ENCODE results near the gene CEP85L. TPM values are rescaled to one million over a fixed set of nuclear protein-coding genes. Genes with fewer than 3 reads are reported as not detected.

Gene CEP85L
- total RNA-seq, 1 donor from 2014 or later, result 21.8 TPM

DNA sequence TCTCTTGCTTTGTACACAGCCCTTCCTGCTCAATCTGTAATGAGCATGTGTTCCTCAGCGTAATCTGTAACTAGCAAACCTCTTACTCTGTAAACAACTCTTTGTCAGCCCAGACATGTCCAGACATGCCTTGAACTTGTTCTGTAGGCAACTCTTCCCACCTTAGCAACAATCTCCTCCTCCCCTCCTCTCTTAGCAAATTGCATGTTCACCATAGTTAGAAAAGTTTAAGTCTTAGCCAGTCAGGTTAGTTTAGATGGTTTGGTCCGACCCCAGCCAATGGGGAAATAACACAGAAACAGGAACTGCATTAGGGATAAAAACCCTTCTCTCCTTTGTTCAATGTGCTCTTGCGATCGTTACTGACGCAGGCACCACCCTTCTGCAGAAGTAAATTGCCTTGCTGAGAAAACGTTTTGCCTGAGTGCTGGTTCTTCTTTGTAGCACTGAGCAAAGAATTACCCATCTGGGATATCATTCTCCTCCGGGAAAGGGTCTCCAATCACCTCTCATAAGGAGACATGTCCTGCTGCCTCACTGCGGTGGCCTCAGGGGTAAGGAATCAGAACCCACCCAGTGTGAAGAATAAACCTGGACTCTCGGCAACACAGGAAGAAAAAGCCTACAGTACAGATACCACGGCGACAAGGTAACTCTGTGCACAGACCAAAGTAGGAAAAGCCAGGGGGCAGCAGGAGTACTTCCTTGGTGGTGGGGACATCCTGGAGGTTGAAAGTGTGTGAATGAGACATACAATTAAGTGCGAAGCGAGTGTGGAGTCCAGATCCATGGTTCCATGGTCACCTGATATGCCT is 77.1 kb downstream of the CEP85L start:
- no peaks in the 10 kb centered on the region for H3K4me1 Mint-ChIP-seq
- no peaks in the 10 kb centered on the region for H3K27me3 Mint-ChIP-seq
- H3K4me3 Mint-ChIP-seq, result no peak overlapping the region
- H3K36me3 Mint-ChIP-seq (ENCODE audit: low read depth), result peaks cover 55% of the 10 kb centered on the region
- POLR2A ChIA-PET, result no interaction called here
- H3K9me3 Mint-ChIP-seq, result peaks cover 36% of the 10 kb centered on the region
- CTCF ChIA-PET, result interaction anchor here (1.7 kb wide), 1 partner anchor 10 kb away, joined by 5 read pairs; no protein-coding TSS in a partner anchor
- ATAC-seq (ENCODE audit: low read depth) (no peak), DNase-seq (no peak)
- H3K27ac Mint-ChIP-seq, result no peak overlapping the region
- intact Hi-C loops (cut with micrococcal nuclease), result no loop called here
- TF ChIP-seq, protein P1, sequence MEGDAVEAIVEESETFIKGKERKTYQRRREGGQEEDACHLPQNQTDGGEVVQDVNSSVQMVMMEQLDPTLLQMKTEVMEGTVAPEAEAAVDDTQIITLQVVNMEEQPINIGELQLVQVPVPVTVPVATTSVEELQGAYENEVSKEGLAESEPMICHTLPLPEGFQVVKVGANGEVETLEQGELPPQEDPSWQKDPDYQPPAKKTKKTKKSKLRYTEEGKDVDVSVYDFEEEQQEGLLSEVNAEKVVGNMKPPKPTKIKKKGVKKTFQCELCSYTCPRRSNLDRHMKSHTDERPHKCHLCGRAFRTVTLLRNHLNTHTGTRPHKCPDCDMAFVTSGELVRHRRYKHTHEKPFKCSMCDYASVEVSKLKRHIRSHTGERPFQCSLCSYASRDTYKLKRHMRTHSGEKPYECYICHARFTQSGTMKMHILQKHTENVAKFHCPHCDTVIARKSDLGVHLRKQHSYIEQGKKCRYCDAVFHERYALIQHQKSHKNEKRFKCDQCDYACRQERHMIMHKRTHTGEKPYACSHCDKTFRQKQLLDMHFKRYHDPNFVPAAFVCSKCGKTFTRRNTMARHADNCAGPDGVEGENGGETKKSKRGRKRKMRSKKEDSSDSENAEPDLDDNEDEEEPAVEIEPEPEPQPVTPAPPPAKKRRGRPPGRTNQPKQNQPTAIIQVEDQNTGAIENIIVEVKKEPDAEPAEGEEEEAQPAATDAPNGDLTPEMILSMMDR (IDR thresholded peaks at IDR 0.05), result no peak

GRCh38 chr6:118571121-118571520 is 80.3 kb downstream of the CEP85L start:
- intact Hi-C loops (cut with micrococcal nuclease), result no loop called here
- no peak for DNase-seq
- H3K4me3 Mint-ChIP-seq, result no peak overlapping the region
- no peak for ATAC-seq (ENCODE audit: low read depth)
- TF ChIP-seq, protein P1 (IDR thresholded peaks at IDR 0.05), result no peak
- H3K4me1 Mint-ChIP-seq, result no peaks in the 10 kb centered on the region
- peaks cover 19% of the 10 kb centered on the region for H3K9me3 Mint-ChIP-seq
- peaks cover 28% of the 10 kb centered on the region for H3K36me3 Mint-ChIP-seq (ENCODE audit: low read depth)
- ChIA-PET CTCF (interaction anchor here (0.9 kb wide), 1 partner anchor 229 kb away, joined by 3 read pairs; no protein-coding TSS in a partner anchor), POLR2A (no interaction called here)
- H3K27me3 Mint-ChIP-seq, result no peaks in the 10 kb centered on the region
- no peak overlapping the region for H3K27ac Mint-ChIP-seq

DNA sequence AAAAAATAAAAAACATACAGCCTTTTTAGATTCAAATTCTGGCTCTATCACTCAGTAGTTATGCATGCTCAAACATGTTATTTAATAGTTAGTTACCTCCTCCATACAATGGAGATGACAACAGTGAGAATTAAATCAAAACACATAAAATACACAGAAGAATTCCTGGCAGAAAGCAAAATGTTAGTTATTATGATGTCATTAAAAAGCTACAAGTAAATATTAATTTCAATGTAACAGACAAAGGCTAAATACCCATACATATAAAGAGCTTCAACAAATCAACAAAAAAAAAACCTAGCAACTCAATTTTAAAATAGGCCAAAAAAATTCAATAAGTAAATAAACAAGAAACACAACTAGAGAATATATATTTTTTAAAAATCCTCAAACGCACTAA is 81.9 kb downstream of the CEP85L start:
- peaks cover 16% of the 10 kb centered on the region for H3K36me3 Mint-ChIP-seq (ENCODE audit: low read depth)
- POLR2A ChIA-PET, result no interaction called here
- no peak for ATAC-seq (ENCODE audit: low read depth)
- TF ChIP-seq, protein P1 (IDR thresholded peaks at IDR 0.05), result no peak
- no peak overlapping the region for H3K27ac Mint-ChIP-seq
- CTCF ChIA-PET, result no interaction called here
- DNase-seq, result no peak
- peaks cover 8% of the 10 kb centered on the region for H3K4me1 Mint-ChIP-seq
- H3K4me3 Mint-ChIP-seq, result no peak overlapping the region
- no peaks in the 10 kb centered on the region for H3K27me3 Mint-ChIP-seq
- H3K9me3 Mint-ChIP-seq, result peaks cover 5% of the 10 kb centered on the region
- intact Hi-C loops (cut with micrococcal nuclease), result loop anchor here (10.0 kb wide), 1 partner anchor 365 kb away; the partner anchor contains the start of gene MCM9

GRCh38 chr6:118567974-118568373 is 83.4 kb downstream of the CEP85L start:
- Mint-ChIP-seq H3K4me3 (no peak overlapping the region), H3K9me3 (no peaks in the 10 kb centered on the region), H3K27ac (no peak overlapping the region), H3K36me3 (ENCODE audit: low read depth) (peaks cover 6% of the 10 kb centered on the region), H3K27me3 (no peaks in the 10 kb centered on the region), H3K4me1 (peaks cover 8% of the 10 kb centered on the region)
- DNase-seq, result no peak
- TF ChIP-seq, protein P1 (IDR thresholded peaks at IDR 0.05), result no peak
- POLR2A ChIA-PET, result no interaction called here
- intact Hi-C loops (cut with micrococcal nuclease), result loop anchor here (10.0 kb wide), 1 partner anchor 367 kb away; the partner anchor contains the start of gene MCM9
- ATAC-seq (ENCODE audit: low read depth), result no peak
- CTCF ChIA-PET, result interaction anchor here (0.6 to 1.2 kb wide), 4 partner anchors 211 to 1789 kb away, joined by 3 to 4 read pairs (median 4); no protein-coding TSS in a partner anchor

DNA sequence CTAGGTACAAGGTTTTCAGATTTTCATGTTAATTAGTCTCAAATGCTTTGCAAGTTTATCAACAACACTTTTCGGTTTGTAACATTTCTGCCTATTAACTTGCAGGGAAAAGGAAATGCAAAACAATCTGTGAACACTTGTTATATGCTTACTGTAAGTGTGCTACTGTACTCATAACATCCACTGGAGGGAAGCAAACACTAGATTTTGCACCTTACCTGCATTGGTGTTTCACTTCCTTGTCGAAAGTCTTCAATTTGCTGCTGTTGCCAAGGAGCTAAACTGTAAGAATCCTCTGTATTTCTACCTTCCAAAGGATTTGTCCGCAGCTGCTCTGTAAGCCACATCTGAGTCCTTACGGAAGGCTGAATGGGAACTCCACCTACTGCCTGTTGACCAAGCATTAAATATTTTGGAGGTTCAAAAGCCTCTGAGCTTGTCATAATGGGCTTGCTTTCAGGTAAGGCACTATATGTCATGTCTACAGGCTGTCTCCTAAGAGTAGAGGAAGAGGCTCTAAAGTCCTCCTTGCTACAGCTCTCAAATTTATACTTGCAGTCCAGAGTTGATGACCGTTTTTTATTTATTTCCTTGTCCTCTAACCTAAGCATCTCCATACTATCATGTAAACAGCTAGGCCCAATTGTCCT is 86.0 kb downstream of the CEP85L start:
- CTCF ChIA-PET, result interaction anchor here (0.6 to 4.9 kb wide), 49 partner anchors 9 to 544 kb away, joined by 3 to 85 read pairs (median 5); partner anchors contain the start of gene FAM184A
- H3K27ac Mint-ChIP-seq, result no peak overlapping the region
- peak; percentile 94 for ATAC-seq (ENCODE audit: low read depth)
- peaks cover 4% of the 10 kb centered on the region for H3K36me3 Mint-ChIP-seq (ENCODE audit: low read depth)
- peak; percentile 16 for DNase-seq
- peaks cover 8% of the 10 kb centered on the region for H3K4me1 Mint-ChIP-seq
- no peaks in the 10 kb centered on the region for H3K9me3 Mint-ChIP-seq
- TF ChIP-seq, protein P1 (IDR thresholded peaks at IDR 0.05), result no peak
- no peaks in the 10 kb centered on the region for H3K27me3 Mint-ChIP-seq
- no peak overlapping the region for H3K4me3 Mint-ChIP-seq
- POLR2A ChIA-PET, result interaction anchor here (0.7 to 1.0 kb wide), 2 partner anchors 15 to 86 kb away, joined by 3 to 4 read pairs; partner anchors contain the start of gene CEP85L
- intact Hi-C loops (cut with micrococcal nuclease), result loop anchor here (1.0 to 10.0 kb wide), 7 partner anchors 53 to 545 kb away; partner anchors contain the start of genes ASF1A and MCM9

Measured in activated B cell treated with CpG ODN at 0.5 μM for 24 hours (primary cell).